Gastroesophageal sphincter (tissue), 4 donors: ENCODE data around the gene TRIM65. TPM values are rescaled to one million over a fixed set of nuclear protein-coding genes. Genes with fewer than 3 reads are reported as not detected.

Experiments
- ATAC-seq: fragments of 150-250 bp; one replicate; pipeline ENCODE4 v1.9.1; 2016; ENCODE audit warnings: mild to moderate bottlenecking, moderate library complexity
- H3K27ac ChIP-seq, 4 donors: fragments of 200-600 bp; sonication (generic) in 3 of 4; 1 replicate in 3 of 4; 2 replicates in 1 of 4; pipeline ENCODE4 v1.5.1; 2016 to 2019
- H3K27me3 ChIP-seq: fragments of 200-600 bp; sonication (generic); one replicate; pipeline ENCODE4 v1.5.1; 2019
- H3K36me3 ChIP-seq, 2 donors: fragments of 200-600 bp; sonication (generic); one replicate each; pipeline ENCODE4 v1.5.1; 2019; ENCODE audit warnings: control low read depth in 1 of 2
- H3K4me1 ChIP-seq, 3 donors: fragments of 200-600 bp; sonication (generic); 1 replicate in 2 of 3; 2 replicates in 1 of 3; pipeline ENCODE4 v1.5.1; 2016 to 2019; ENCODE audit warnings: control low read depth in 2 of 3
- H3K4me3 ChIP-seq, 2 donors: fragments of 200-600 bp; sonication (generic); one replicate each; pipeline ENCODE4 v1.5.1; 2019; ENCODE audit warnings: mild to moderate bottlenecking in 1 of 2, moderate library complexity in 1 of 2
- H3K9me3 ChIP-seq, 3 donors: fragments of 200-600 bp; sonication (generic); one replicate each; pipeline ENCODE4 v1.5.1; 2017 to 2019; ENCODE audit warnings: control low read depth in 2 of 3
- CTCF ChIP-seq, 4 experiments: fragments of 200-600 bp in 2 of 4; fragments of 450-650 bp in 2 of 4; sonication (generic) in 1 of 4; IDR thresholded peaks; one replicate each; pipeline ENCODE4 v1.5.1; 2017 to 2019; ENCODE audit warnings: antibody characterized with exemption in 4 of 4, mild to moderate bottlenecking in 2 of 4, moderate library complexity in 2 of 4
- EP300 ChIP-seq: sonication (generic); formaldehyde crosslinking; IDR thresholded peaks from one replicate; pipeline ENCODE4 v1.6.1; 2017; ENCODE audit warnings: antibody characterized with exemption, mild to moderate bottlenecking
- POLR2A ChIP-seq, 2 donors: fragments of 450-650 bp; IDR thresholded peaks; one replicate each; pipeline ENCODE4 v1.6.1; 2017; ENCODE audit warnings: antibody characterized with exemption in 2 of 2, mild to moderate bottlenecking in 2 of 2, moderate library complexity in 1 of 2
- POLR2AphosphoS5 ChIP-seq: sonication (generic); formaldehyde crosslinking; IDR thresholded peaks from one replicate; pipeline ENCODE4 v1.6.1; 2017; ENCODE audit warnings: antibody characterized with exemption
- WGBS, 2 donors: methylation state at CpG; one replicate each; pipeline ENCODE4 v1.1.5; 2018; ENCODE audit warnings: low coverage in 1 of 2; 5-methylcytosine and 5-hydroxymethylcytosine counted together
- total RNA-seq, 4 donors: library from RNA; depleted of rRNA; stranded (reverse); fragments of >200 nt; gene quantifications; one replicate each; pipeline ENCODE4 v1.1.0, GENCODE V29; 2016

TRIM65 gene
- total RNA-seq, 4 donors from 2014 or later: 18.7 to 34.4 (median 31.2) TPM

DNA sequence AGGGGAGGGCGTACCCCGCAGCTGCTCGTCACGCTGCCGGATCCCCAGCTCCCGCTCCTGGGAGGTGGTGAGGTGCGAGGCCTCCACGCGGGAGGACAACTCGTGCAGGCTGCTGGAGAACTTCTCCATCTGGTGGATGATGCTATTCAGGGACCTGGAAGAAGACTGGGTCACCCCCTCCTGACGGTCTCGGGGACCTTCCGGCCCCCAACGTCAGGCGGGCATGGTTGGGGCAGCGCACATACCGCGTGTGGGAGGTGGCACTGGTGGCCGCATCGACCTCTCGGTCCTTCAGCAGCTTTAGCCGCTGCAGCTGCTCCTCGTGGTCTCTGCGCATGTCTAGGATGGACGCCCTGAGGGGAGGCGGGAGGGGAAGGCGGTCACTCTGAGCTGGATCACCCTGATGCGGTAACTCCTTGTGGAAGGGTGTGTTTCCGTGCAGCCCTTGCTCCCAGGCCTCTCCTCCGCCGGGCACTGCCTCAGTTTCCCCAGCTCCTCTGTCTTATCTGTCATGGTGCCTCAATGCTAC, 21.2 kb upstream of the TRIM65 start:
- no peaks in the 10 kb centered on the region for H3K4me1 ChIP-seq
- H3K36me3 ChIP-seq: peaks cover 0 to 80% of the 10 kb centered on the region in 2 donors
- no peak overlapping the region for H3K4me3 ChIP-seq
- WGBS, 2 donors: 93 to 100% methylated on average over 3 to 8 of the region's 31 CpGs
- no peak for ATAC-seq
- H3K9me3 ChIP-seq: no peaks in the 10 kb centered on the region
- TF ChIP-seq EP300 (no peak), CTCF (IDR thresholded peaks at IDR 0.05) (no peak), POLR2AphosphoS5 (no peak), POLR2A (IDR thresholded peaks at IDR 0.05) (no peak)
- H3K27ac ChIP-seq: no peak overlapping the region
- H3K27me3 ChIP-seq: no peaks in the 10 kb centered on the region

- TF ChIP-seq EP300 (no peak), POLR2A (IDR thresholded peaks at IDR 0.05) (no peak), POLR2AphosphoS5 (no peak), CTCF (IDR thresholded peaks at IDR 0.05) (no peak)
- WGBS, 2 donors: 82% methylated on average over 4 of the region's 23 CpGs; no CpG with 5 or more reads in 1 of the 2 donors
- H3K9me3 ChIP-seq: no peaks in the 10 kb centered on the region
- ATAC-seq: no peak
- no peak overlapping the region for H3K4me3 ChIP-seq
- H3K36me3 ChIP-seq: peaks cover 0 to 76% of the 10 kb centered on the region in 2 donors
- H3K27me3 ChIP-seq: no peaks in the 10 kb centered on the region
- no peaks in the 10 kb centered on the region for H3K4me1 ChIP-seq
- H3K27ac ChIP-seq: no peak overlapping the region
These were observed 20.6 kb upstream of the TRIM65 start for GRCh38 chr17:75917141-75917916.

DNA sequence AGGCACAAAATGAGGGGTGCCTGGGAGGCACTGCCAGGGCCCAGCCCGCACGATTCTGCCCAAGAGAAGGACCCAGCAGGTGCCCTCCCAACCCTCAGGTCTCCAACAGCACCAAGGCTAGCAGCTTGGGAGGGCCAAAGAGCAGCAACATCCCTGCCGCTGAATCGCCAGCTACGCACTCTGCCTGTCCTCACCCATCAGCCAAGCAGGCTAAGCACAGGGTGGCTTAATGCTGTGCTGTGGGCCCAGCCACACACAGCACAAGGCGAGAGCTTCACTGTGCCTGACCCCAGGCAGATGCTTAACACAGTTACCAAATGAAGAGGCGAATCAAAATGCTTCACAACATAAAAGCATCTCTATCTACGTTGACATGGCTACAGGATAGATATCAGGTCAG, 18.5 kb upstream of the TRIM65 start:
- Histone ChIP-seq H3K9me3 (no peaks in the 10 kb centered on the region), H3K4me1 (no peaks in the 10 kb centered on the region), H3K27me3 (no peaks in the 10 kb centered on the region), H3K27ac (no peak overlapping the region), H3K4me3 (no peak overlapping the region), H3K36me3 (peaks cover 0 to 69% of the 10 kb centered on the region in 2 donors)
- 76 to 86% methylated on average over 2 to 3 of the region's 8 CpGs for WGBS, 2 donors
- no peak for ATAC-seq
- TF ChIP-seq CTCF (IDR thresholded peaks at IDR 0.05) (no peak), POLR2AphosphoS5 (no peak), EP300 (no peak), POLR2A (IDR thresholded peaks at IDR 0.05) (no peak)

GRCh38 chr17:75914643-75915267, 18.0 kb upstream of the TRIM65 start:
- Histone ChIP-seq H3K27ac (no peak overlapping the region), H3K36me3 (peaks cover 0 to 64% of the 10 kb centered on the region in 2 donors), H3K4me3 (no peak overlapping the region), H3K27me3 (no peaks in the 10 kb centered on the region), H3K4me1 (no peaks in the 10 kb centered on the region), H3K9me3 (no peaks in the 10 kb centered on the region)
- TF ChIP-seq POLR2A (IDR thresholded peaks at IDR 0.05) (no peak), POLR2AphosphoS5 (no peak), EP300 (no peak), CTCF (IDR thresholded peaks at IDR 0.05) (no peak)
- ATAC-seq: no peak
- 93 to 98% methylated on average over 2 to 18 of the region's 34 CpGs for whole genome bisulfite sequencing, 2 donors
